ENCODE data around the gene PRR18. TPM values are rescaled to one million over a fixed set of nuclear protein-coding genes. Genes with fewer than 3 reads are reported as not detected.

The PRR18 gene
- total RNA-seq, 2 experiments from 2014 or later = not detected

DNA sequence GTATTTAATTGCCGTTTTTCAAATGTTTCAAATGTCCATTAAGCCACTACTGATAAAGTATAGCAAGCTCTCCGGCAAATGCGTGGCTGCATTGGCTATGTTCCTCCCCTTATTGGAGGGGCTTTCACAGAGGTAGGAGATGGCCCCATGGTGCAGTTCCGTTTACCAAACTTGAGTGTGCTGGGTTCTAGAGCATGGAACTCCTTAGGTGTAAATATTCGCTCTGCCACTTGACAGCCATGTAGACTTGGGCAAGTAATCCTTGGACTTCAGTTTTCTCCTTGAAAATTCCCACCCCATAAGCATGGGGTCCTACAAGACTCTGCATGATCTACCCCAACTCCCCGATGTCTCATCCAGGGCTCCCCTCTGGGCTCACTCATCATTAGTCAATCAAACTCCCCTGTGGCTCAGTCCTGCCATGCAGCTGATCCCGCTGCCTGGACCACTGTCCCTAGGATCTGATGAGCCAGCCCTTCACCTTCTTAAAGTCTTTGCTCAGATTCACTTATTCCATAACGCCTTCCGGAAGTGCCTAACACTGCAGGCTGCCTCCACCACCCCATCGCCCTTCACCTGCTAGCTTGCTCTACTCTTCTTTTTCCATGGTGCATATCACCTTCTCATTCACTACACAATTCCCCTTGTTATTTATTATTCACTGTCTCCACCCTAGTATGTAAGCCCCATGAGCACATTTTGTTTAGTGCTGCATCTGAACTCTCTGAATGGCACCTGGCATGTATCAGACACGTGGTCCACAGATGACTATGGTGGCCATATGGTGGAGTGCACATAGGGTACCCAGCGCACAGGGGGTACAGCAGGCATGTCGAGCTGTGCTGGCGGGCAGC, 18.8 kb downstream of the PRR18 start:
- H3K4me3 Mint-ChIP-seq = no peak overlapping the region
- DNase-seq = no peak
- no peaks in the 10 kb centered on the region for H3K9me3 Mint-ChIP-seq
- H3K36me3 Mint-ChIP-seq (ENCODE audit: low read depth) = no peaks in the 10 kb centered on the region
- peaks cover 30% of the 10 kb centered on the region for H3K27me3 Mint-ChIP-seq
- POLR2A ChIA-PET = interaction anchor here (1.0 kb wide), 1 partner anchor 54 kb away, joined by 3 read pairs; no protein-coding TSS in a partner anchor
- no peak overlapping the region for H3K27ac Mint-ChIP-seq
- CTCF ChIA-PET = no interaction called here
- H3K4me1 Mint-ChIP-seq = no peaks in the 10 kb centered on the region

DNA sequence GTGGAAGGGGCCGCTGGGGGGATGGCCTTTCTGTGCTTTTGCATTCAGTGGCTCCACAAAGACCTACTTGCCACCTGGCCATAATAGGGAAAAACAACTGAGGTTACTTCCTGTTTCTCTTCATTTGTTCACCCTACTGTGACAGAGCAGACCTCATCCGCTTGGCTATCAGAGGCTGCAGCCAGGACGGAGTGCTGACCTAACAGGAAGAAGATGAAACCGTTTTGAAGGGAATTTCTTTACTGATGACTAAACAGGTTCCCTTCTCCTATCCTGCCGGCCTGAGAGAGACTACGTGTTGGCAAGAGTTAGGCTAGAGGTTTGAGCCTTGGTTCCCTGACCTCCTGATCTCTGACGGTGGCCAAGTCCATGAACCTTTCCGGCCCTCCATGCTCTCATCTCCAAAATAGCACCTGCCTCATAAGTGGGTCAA, 21.3 kb downstream of the PRR18 start:
- no peak for DNase-seq
- peaks cover 25% of the 10 kb centered on the region for H3K27me3 Mint-ChIP-seq
- no peak overlapping the region for H3K4me3 Mint-ChIP-seq
- H3K27ac Mint-ChIP-seq = no peak overlapping the region
- POLR2A ChIA-PET = no interaction called here
- no peaks in the 10 kb centered on the region for H3K36me3 Mint-ChIP-seq (ENCODE audit: low read depth)
- H3K4me1 Mint-ChIP-seq = no peaks in the 10 kb centered on the region
- CTCF ChIA-PET = interaction anchor here (1.5 to 1.7 kb wide), 2 partner anchors 11 to 28 kb away, joined by 3 to 4 read pairs; no protein-coding TSS in a partner anchor
- no peaks in the 10 kb centered on the region for H3K9me3 Mint-ChIP-seq

DNA sequence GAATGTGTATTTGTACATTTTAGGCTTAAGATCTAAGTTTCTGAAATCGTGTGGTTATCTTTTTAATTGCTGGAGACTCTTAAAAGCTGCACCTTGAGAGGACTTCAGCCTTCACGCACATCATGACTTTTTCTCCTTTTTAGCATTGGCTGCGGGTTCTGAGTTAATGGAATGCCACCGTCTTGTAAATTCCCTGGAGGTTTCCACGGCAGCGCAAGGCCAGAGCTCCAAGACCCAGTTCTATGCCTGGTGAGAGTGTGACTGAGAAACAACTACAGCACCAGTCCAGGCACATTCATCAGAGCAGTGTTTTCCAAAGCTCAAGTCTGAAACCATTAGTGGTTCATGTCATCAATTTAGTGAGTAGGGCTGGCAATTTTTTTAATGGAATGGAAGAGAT, 23.0 kb downstream of the PRR18 start:
- POLR2A ChIA-PET = no interaction called here

DNA sequence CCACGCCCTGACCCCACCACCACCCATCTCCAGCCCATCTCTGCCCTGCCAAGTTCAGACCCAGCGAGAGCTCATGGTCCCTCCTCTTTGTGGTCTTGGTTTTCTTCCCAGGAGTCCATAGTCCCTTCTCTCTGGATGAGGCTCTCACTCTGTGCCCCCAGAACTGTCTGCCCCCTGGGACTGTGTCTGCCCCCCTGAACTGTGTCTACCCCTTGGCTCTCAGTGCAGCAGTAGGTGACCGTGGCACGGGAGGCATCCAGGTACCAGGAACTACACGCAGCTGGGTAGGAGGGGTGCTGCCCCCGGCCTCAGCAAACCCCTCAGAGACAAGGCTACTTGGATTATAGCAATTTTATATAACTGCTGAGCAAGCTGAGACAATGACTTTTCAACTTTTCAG, 23.6 kb downstream of the PRR18 start:
- Mint-ChIP-seq H3K9me3 (no peaks in the 10 kb centered on the region), H3K4me1 (no peaks in the 10 kb centered on the region), H3K27ac (no peak overlapping the region), H3K27me3 (peaks cover 16% of the 10 kb centered on the region), H3K4me3 (no peak overlapping the region), H3K36me3 (ENCODE audit: low read depth) (no peaks in the 10 kb centered on the region)
- CTCF ChIA-PET = interaction anchor here (1.5 kb wide), 1 partner anchor 116 kb away, joined by 6 read pairs; no protein-coding TSS in a partner anchor
- POLR2A ChIA-PET = no interaction called here
- DNase-seq = no peak

More for the DNA sequence above, 23.0 kb downstream of the PRR18 start:
- CTCF ChIA-PET = interaction anchor here (0.7 to 1.5 kb wide), 4 partner anchors 26 to 210 kb away, joined by 3 to 5 read pairs (median 4); no protein-coding TSS in a partner anchor
- H3K4me3 Mint-ChIP-seq = no peak overlapping the region
- H3K4me1 Mint-ChIP-seq = no peaks in the 10 kb centered on the region
- H3K27ac Mint-ChIP-seq = no peak overlapping the region
- H3K9me3 Mint-ChIP-seq = no peaks in the 10 kb centered on the region
- H3K36me3 Mint-ChIP-seq (ENCODE audit: low read depth) = no peaks in the 10 kb centered on the region
- no peak for DNase-seq
- H3K27me3 Mint-ChIP-seq = peaks cover 19% of the 10 kb centered on the region

DNA sequence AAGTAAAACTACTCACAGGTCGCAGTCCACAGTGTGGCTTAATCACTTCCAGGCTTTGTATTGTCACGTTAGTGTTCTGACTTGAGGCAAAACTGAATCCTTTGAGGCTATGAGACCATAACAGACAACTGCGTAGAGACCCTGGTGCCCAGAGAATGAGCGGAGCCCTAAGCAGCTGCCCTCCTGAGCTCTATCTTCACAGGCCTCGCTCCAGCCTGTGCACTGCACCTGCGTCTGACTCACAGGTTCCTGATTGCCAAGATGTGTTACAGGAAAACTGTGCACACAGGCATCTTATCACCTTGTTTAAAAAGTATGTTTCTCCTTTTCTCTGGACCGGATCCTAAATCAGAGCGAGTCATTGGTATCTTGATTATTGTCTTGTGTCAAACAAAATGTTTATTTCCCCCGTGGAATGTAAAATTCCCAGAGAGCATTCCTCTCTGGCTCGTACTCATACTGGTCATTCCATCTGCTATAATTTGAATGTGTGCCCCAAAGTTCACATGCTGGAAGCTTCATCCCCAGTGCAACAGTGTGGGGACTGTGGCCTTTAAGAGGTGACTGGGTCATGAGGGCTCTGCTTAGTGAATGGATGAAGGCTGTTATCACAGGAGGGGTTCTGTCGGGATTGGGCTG, 25.7 kb downstream of the PRR18 start:
- Mint-ChIP-seq H3K4me3 (no peak overlapping the region), H3K27me3 (peaks cover 15% of the 10 kb centered on the region), H3K36me3 (ENCODE audit: low read depth) (no peaks in the 10 kb centered on the region), H3K9me3 (no peaks in the 10 kb centered on the region), H3K27ac (no peak overlapping the region), H3K4me1 (no peaks in the 10 kb centered on the region)
- no peak for DNase-seq
- POLR2A ChIA-PET = interaction anchor here (1.0 kb wide), 1 partner anchor 118 kb away, joined by 3 read pairs; no protein-coding TSS in a partner anchor
- CTCF ChIA-PET = interaction anchor here (0.6 to 3.3 kb wide), 3 partner anchors 99 to 617 kb away, joined by 3 to 24 read pairs (median 18); no protein-coding TSS in a partner anchor

DNA sequence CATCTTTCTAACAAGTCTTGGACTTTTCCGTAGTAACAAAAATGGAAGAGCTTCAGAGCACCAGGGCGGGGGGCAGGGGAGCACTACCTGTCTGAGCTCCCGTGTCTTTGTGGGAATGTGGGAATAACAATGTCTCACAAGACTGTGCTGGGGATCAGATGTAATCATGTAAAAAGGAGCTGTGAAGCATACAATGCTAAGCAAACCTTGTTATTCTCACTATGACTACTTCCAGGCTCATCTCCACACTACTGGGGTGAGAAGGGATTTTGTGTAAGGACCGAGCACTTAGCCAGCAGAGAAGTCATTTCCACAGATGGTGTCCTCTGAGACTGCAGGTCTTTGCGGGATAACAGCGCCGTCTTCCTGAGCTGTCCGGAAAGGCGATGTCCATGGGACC, 27.1 kb downstream of the PRR18 start:
- no peak for DNase-seq
- Mint-ChIP-seq H3K4me1 (no peaks in the 10 kb centered on the region), H3K27me3 (peaks cover 17% of the 10 kb centered on the region), H3K27ac (no peak overlapping the region), H3K9me3 (no peaks in the 10 kb centered on the region), H3K36me3 (ENCODE audit: low read depth) (no peaks in the 10 kb centered on the region), H3K4me3 (no peak overlapping the region)
- CTCF ChIA-PET = interaction anchor here (0.6 to 3.3 kb wide), 4 partner anchors 32 to 1113 kb away, joined by 3 to 24 read pairs (median 11); no protein-coding TSS in a partner anchor
- POLR2A ChIA-PET = interaction anchor here (1.0 kb wide), 1 partner anchor 119 kb away, joined by 3 read pairs; no protein-coding TSS in a partner anchor

DNA sequence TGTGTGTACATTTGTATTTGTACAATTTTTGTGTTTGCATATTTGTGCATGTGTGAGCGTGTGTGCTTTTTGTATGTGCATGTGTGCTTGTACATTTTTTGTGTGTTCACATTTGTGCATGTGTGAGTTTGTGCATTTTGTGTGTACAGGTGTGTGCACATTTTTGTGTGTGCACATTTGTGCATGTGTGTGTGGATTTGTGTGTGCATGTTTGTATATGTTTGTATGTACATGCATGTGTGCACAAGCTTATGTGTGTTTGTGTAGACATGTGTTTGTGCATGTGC, 28.9 kb downstream of the PRR18 start:
- POLR2A ChIA-PET = no interaction called here
- peaks cover 11% of the 10 kb centered on the region for H3K27me3 Mint-ChIP-seq
- no peaks in the 10 kb centered on the region for H3K36me3 Mint-ChIP-seq (ENCODE audit: low read depth)
- CTCF ChIA-PET = interaction anchor here (3.0 to 3.3 kb wide), 2 partner anchors 102 to 121 kb away, joined by 18 to 24 read pairs; no protein-coding TSS in a partner anchor
- no peaks in the 10 kb centered on the region for H3K9me3 Mint-ChIP-seq
- H3K27ac Mint-ChIP-seq = no peak overlapping the region
- H3K4me3 Mint-ChIP-seq = no peak overlapping the region
- DNase-seq = no peak
- H3K4me1 Mint-ChIP-seq = peaks cover 6% of the 10 kb centered on the region

DNA sequence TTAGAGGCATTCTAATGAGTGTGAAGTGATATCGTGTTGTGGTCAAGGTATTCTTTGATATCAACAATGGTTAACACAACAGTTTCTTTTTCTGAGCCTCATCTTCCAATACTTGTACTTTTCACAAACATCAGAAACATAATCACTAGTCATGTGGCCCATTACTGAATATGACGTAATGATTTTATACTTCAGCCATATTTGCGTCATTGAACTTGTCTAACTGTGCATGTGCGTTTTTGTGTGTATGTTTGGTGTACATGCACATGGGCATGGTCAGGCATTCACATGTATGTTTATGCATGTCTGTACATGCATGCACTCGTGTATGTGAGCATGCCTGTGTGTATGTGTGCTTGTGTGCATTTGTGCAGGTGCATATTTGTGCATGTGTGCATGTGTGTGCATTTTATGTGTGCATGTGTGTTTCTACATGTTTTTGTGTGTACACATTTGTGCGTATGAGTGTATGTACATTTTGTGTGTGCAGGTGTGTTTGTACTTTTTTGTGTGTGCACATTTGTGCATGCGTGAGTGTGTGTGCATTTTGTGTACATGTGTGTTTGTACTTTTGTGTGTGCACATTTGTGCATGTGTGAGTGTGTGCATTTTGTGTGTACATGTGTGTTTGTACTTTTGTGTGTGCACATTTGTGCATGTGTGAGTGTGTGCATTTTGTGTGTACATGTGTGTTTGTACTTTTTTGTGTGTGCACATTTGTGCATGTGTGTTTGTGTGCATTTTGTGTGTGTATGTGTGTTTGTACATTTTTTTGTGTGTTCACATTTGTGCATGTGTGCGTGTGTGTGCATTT, 29.4 kb downstream of the PRR18 start:
- peaks cover 14% of the 10 kb centered on the region for H3K27me3 Mint-ChIP-seq
- no peak for DNase-seq
- no peak overlapping the region for H3K27ac Mint-ChIP-seq
- peaks cover 6% of the 10 kb centered on the region for H3K4me1 Mint-ChIP-seq
- ChIA-PET CTCF (interaction anchor here (3.3 kb wide), 1 partner anchor 122 kb away, joined by 24 read pairs; no protein-coding TSS in a partner anchor), POLR2A (no interaction called here)
- H3K9me3 Mint-ChIP-seq = no peaks in the 10 kb centered on the region
- no peak overlapping the region for H3K4me3 Mint-ChIP-seq
- H3K36me3 Mint-ChIP-seq (ENCODE audit: low read depth) = no peaks in the 10 kb centered on the region

DNA sequence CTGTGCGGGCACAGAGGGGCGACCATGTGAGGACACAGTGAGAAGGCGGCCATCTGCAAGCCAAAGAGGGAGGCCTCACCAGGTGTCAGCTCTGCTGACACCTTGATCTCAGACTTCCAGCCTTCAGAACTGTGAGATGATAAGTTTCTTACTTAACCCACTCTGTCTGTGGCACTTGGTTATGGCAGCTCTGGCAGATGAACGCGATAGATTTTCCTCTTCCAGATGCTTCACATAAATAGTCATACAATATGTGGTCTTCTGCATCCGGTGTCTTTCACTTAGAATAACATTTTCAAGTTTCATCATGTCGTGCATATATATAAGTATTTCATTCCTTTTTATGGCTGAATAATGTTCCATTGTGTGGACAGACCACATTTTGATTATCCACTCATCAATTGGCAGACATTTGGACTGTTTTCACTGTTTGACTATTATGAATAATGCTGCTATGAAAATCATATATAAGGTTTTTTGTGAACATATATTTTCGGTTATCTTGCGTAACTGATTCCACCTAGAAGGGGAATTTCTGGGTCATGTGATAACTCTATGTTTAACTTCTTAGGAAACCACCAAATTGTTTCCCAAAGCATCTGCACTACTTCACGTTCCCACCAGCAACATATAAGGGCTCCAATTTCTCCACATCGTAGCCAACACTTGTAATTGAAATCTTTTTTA, 30.2 kb downstream of the PRR18 start:
- no peaks in the 10 kb centered on the region for H3K36me3 Mint-ChIP-seq (ENCODE audit: low read depth)
- H3K4me1 Mint-ChIP-seq = peaks cover 6% of the 10 kb centered on the region
- ChIA-PET CTCF (interaction anchor here (2.8 kb wide), 1 partner anchor 122 kb away, joined by 33 read pairs; no protein-coding TSS in a partner anchor), POLR2A (no interaction called here)
- no peak for DNase-seq
- H3K27me3 Mint-ChIP-seq = peaks cover 17% of the 10 kb centered on the region
- H3K27ac Mint-ChIP-seq = no peak overlapping the region
- no peaks in the 10 kb centered on the region for H3K9me3 Mint-ChIP-seq
- no peak overlapping the region for H3K4me3 Mint-ChIP-seq

DNA sequence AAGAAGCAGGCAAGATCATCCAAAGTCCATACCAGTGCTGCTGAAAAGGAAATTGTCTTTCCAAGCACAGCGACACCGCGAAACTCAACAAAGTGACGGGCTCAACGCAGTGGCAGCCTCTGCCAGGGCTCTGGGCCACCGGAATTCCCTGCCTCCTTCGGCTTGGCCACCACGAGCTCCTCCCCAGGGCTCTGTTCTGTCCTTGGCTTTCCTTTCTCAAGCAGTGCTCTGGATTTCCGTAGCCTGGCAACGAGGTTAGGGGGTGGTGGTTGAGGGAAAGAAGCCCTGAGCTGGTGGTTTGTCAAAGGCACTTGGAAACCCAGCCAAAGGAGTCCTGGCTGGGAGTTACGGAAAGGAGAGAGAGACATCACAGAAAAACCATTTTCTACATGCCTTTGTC, 31.2 kb downstream of the PRR18 start:
- ChIA-PET POLR2A (interaction anchor here (1.0 to 1.1 kb wide), 2 partner anchors 124 to 494 kb away, joined by 3 read pairs; no protein-coding TSS in a partner anchor), CTCF (interaction anchor here (1.0 to 2.8 kb wide), 9 partner anchors 17 to 339 kb away, joined by 3 to 33 read pairs (median 4); no protein-coding TSS in a partner anchor)
- no peaks in the 10 kb centered on the region for H3K9me3 Mint-ChIP-seq
- DNase-seq = no peak
- H3K4me1 Mint-ChIP-seq = peaks cover 6% of the 10 kb centered on the region
- H3K36me3 Mint-ChIP-seq (ENCODE audit: low read depth) = no peaks in the 10 kb centered on the region
- no peak overlapping the region for H3K4me3 Mint-ChIP-seq
- no peak overlapping the region for H3K27ac Mint-ChIP-seq
- peaks cover 11% of the 10 kb centered on the region for H3K27me3 Mint-ChIP-seq

DNA sequence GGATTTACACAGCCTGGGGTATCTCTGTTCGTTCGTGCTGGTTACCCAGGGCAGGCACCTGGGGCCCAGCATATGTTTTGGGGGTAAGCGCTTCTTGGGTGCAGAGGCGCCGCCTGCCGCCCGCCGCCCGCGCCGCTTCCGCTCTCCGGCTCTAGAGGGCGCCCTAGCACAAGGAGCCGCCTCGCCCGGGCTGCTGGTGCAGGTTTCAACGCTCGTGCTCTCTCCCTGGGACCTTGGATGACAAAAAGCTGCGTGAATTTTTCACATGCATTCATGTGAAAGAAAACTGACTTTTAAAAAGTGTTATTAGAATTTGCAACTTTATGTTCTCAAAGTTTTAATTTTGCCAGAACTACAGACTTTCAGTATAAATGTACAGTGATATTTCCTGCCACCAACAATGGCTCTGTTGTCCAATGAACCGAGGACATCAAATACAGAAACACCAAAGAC, 32.5 kb downstream of the PRR18 start:
- Mint-ChIP-seq H3K36me3 (ENCODE audit: low read depth) (no peaks in the 10 kb centered on the region), H3K27ac (no peak overlapping the region), H3K9me3 (no peaks in the 10 kb centered on the region), H3K4me1 (peaks cover 6% of the 10 kb centered on the region), H3K4me3 (no peak overlapping the region), H3K27me3 (peaks cover 11% of the 10 kb centered on the region)
- DNase-seq = peak; percentile 82
- CTCF ChIA-PET = interaction anchor here (0.6 to 2.8 kb wide), 16 partner anchors 8 to 352 kb away, joined by 3 to 33 read pairs (median 4); partner anchors contain the start of gene RPS6KA2
- POLR2A ChIA-PET = interaction anchor here (1.0 kb wide), 1 partner anchor 125 kb away, joined by 3 read pairs; no protein-coding TSS in a partner anchor

All from activated CD4-positive, alpha-beta memory T cell treated with anti-CD3 and anti-CD28 coated beads, Interleukin-2, amount 10 ng/mL, durations not matched to agents 7 days and 5 days (primary cell).